Gastroesophageal sphincter (tissue), 4 donors: ENCODE data around the gene RBM38. TPM values are rescaled to one million over a fixed set of nuclear protein-coding genes. Genes with fewer than 3 reads are reported as not detected.
A peak's percentile ranks its signal among the peaks of the same experiment; 100 is the strongest.

Experiments
- ATAC-seq: fragments of 150-250 bp; one replicate; pipeline ENCODE4 v1.9.1; 2016; ENCODE audit warnings: mild to moderate bottlenecking, moderate library complexity
- H3K27ac ChIP-seq, 4 donors: fragments of 200-600 bp; sonication (generic) in 3 of 4; 1 replicate in 3 of 4; 2 replicates in 1 of 4; pipeline ENCODE4 v1.5.1; 2016 to 2019
- H3K27me3 ChIP-seq: fragments of 200-600 bp; sonication (generic); one replicate; pipeline ENCODE4 v1.5.1; 2019
- H3K36me3 ChIP-seq, 2 donors: fragments of 200-600 bp; sonication (generic); one replicate each; pipeline ENCODE4 v1.5.1; 2019; ENCODE audit warnings: control low read depth in 1 of 2
- H3K4me1 ChIP-seq, 3 donors: fragments of 200-600 bp; sonication (generic); 1 replicate in 2 of 3; 2 replicates in 1 of 3; pipeline ENCODE4 v1.5.1; 2016 to 2019; ENCODE audit warnings: control low read depth in 2 of 3
- H3K4me3 ChIP-seq, 2 donors: fragments of 200-600 bp; sonication (generic); one replicate each; pipeline ENCODE4 v1.5.1; 2019; ENCODE audit warnings: mild to moderate bottlenecking in 1 of 2, moderate library complexity in 1 of 2
- H3K9me3 ChIP-seq, 3 donors: fragments of 200-600 bp; sonication (generic); one replicate each; pipeline ENCODE4 v1.5.1; 2017 to 2019; ENCODE audit warnings: control low read depth in 2 of 3
- CTCF ChIP-seq, 4 experiments: fragments of 200-600 bp in 2 of 4; fragments of 450-650 bp in 2 of 4; sonication (generic) in 1 of 4; IDR thresholded peaks; one replicate each; pipeline ENCODE4 v1.5.1; 2017 to 2019; ENCODE audit warnings: antibody characterized with exemption in 4 of 4, mild to moderate bottlenecking in 2 of 4, moderate library complexity in 2 of 4
- EP300 ChIP-seq: sonication (generic); formaldehyde crosslinking; IDR thresholded peaks from one replicate; pipeline ENCODE4 v1.6.1; 2017; ENCODE audit warnings: antibody characterized with exemption, mild to moderate bottlenecking
- POLR2A ChIP-seq, 2 donors: fragments of 450-650 bp; IDR thresholded peaks; one replicate each; pipeline ENCODE4 v1.6.1; 2017; ENCODE audit warnings: antibody characterized with exemption in 2 of 2, mild to moderate bottlenecking in 2 of 2, moderate library complexity in 1 of 2
- POLR2AphosphoS5 ChIP-seq: sonication (generic); formaldehyde crosslinking; IDR thresholded peaks from one replicate; pipeline ENCODE4 v1.6.1; 2017; ENCODE audit warnings: antibody characterized with exemption
- WGBS, 2 donors: methylation state at CpG; one replicate each; pipeline ENCODE4 v1.1.5; 2018; ENCODE audit warnings: low coverage in 1 of 2; 5-methylcytosine and 5-hydroxymethylcytosine counted together
- total RNA-seq, 4 donors: library from RNA; depleted of rRNA; stranded (reverse); fragments of >200 nt; gene quantifications; one replicate each; pipeline ENCODE4 v1.1.0, GENCODE V29; 2016

RBM38 gene
- total RNA-seq, 4 donors from 2014 or later, result 50.9 to 190 (median 106) TPM

GRCh38 chr20:57371363-57371762, 19.8 kb upstream of the RBM38 start:
- ATAC-seq, result no peak
- Histone ChIP-seq H3K27me3 (no peaks in the 10 kb centered on the region), H3K9me3 (no peaks in the 10 kb centered on the region), H3K36me3 (peaks cover 7 to 100% of the 10 kb centered on the region in 2 donors), H3K27ac (no peak overlapping the region), H3K4me1 (no peaks in the 10 kb centered on the region), H3K4me3 (no peak overlapping the region)
- no peak for TF ChIP-seq POLR2A (IDR thresholded peaks at IDR 0.05)
- TF ChIP-seq CTCF (IDR thresholded peaks at IDR 0.05), result no peak
- TF ChIP-seq EP300, result no peak
- TF ChIP-seq POLR2AphosphoS5, result no peak
- WGBS, 2 donors, result 92 to 100% methylated on average over 2 to 4 of the region's 4 CpGs

GRCh38 chr20:57372157-57372556, 19.0 kb upstream of the RBM38 start:
- no peak for ATAC-seq
- WGBS, 2 donors, result 76 to 95% methylated on average over 3 to 7 of the region's 9 CpGs
- Histone ChIP-seq H3K9me3 (no peaks in the 10 kb centered on the region), H3K4me3 (no peak overlapping the region), H3K36me3 (peaks cover 3 to 100% of the 10 kb centered on the region in 2 donors), H3K27me3 (no peaks in the 10 kb centered on the region), H3K4me1 (no peaks in the 10 kb centered on the region), H3K27ac (no peak overlapping the region)
- TF ChIP-seq CTCF (IDR thresholded peaks at IDR 0.05) (no peak), EP300 (no peak), POLR2AphosphoS5 (no peak), POLR2A (IDR thresholded peaks at IDR 0.05) (no peak)

GRCh38 chr20:57372581-57373350, 18.4 kb upstream of the RBM38 start:
- Histone ChIP-seq H3K27me3 (no peaks in the 10 kb centered on the region), H3K4me1 (no peaks in the 10 kb centered on the region), H3K27ac (no peak overlapping the region), H3K9me3 (no peaks in the 10 kb centered on the region), H3K36me3 (peaks cover 3 to 100% of the 10 kb centered on the region in 2 donors), H3K4me3 (no peak overlapping the region)
- 74 to 80% methylated on average over 8 to 10 of the region's 25 CpGs for WGBS, 2 donors
- ATAC-seq, result no peak
- TF ChIP-seq CTCF (IDR thresholded peaks at IDR 0.05) (no peak), EP300 (no peak), POLR2A (IDR thresholded peaks at IDR 0.05) (no peak)

- ATAC-seq, result no peak
- no peaks in the 10 kb centered on the region for H3K27me3 ChIP-seq
- no peaks in the 10 kb centered on the region for H3K4me1 ChIP-seq
- peaks cover 0 to 98% of the 10 kb centered on the region in 2 donors for H3K36me3 ChIP-seq
- H3K4me3 ChIP-seq, result no peak overlapping the region
- TF ChIP-seq CTCF (IDR thresholded peaks at IDR 0.05), result no peak
- no peak for TF ChIP-seq POLR2AphosphoS5
- no peak for TF ChIP-seq EP300
- H3K27ac ChIP-seq, result peak overlapping the region in 1 of 4 donors; percentile 46
- 77 to 88% methylated on average over 4 to 7 of the region's 12 CpGs for WGBS, 2 donors
- H3K9me3 ChIP-seq, result no peaks in the 10 kb centered on the region
Measured at GRCh38 chr20:57374343-57374930, 16.8 kb upstream of the RBM38 start.
